ENCODE results near the gene N4BP3.
"Not testable (repeated sequence)": the region's sequence is repeated elsewhere in the genome, so short reads cannot be mapped to it uniquely, and the experiment has no call there.

Gene N4BP3, protein sequence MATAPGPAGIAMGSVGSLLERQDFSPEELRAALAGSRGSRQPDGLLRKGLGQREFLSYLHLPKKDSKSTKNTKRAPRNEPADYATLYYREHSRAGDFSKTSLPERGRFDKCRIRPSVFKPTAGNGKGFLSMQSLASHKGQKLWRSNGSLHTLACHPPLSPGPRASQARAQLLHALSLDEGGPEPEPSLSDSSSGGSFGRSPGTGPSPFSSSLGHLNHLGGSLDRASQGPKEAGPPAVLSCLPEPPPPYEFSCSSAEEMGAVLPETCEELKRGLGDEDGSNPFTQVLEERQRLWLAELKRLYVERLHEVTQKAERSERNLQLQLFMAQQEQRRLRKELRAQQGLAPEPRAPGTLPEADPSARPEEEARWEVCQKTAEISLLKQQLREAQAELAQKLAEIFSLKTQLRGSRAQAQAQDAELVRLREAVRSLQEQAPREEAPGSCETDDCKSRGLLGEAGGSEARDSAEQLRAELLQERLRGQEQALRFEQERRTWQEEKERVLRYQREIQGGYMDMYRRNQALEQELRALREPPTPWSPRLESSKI

DNA sequence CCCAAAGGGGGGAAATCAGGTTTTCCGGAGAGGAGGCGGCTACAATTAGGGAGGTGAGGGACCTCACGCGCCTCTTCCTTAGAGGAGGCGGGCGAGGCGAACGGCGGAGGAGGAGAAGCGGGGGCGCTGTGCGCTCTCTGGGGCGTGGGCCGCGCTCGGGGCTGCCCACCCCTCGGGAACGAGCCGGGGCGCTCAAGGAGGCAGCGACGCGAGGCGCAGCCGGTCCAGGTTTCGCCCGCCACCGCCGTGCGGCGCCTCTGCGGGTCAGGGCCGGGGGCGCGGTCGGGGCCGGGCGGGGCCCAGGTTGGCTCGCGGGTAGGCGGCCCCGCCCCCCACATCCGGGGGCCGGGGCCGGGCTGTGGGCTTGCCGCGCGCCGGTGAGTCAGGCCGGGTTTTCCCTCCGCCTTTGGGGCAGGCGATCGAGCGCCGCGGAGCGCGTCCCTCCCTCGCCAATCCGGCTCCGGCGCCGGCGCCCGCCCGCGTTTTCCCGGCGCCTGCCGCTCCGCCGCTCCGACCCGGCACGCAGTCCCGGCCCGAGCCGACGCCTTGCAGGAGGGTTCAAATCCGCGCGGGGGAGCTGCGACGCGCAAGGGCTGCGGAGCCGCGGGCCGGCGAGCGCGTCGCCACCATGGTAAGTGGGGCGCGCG lies at the start of gene N4BP3:
TSS of gene N4BP3 (plus strand) at position 392 of the 647 bp plus-strand sequence. CDS start 6,052 bp downstream, outside the sequence.
- DNase-seq = no peak

DNA sequence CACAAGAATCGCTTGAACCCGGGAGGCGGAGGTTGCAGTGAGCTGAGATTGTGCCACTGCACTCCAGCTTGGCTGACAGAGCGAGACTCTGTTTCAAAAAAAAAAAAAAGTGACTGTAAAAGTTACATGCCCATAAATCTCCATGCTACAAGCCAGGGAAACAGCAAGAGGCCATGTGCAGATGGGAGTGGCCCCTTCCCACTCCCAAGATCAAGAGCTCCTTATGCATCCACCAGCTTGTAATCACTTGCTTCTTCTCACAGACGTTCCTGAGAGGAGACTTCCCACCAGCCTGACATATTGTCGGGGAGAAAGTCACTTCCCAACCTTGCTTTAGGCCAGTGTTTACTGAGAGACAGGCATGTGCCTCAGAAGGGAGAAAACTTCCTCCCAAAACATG lies 45.6 kb upstream of the N4BP3 start:
- no peak for DNase-seq

DNA sequence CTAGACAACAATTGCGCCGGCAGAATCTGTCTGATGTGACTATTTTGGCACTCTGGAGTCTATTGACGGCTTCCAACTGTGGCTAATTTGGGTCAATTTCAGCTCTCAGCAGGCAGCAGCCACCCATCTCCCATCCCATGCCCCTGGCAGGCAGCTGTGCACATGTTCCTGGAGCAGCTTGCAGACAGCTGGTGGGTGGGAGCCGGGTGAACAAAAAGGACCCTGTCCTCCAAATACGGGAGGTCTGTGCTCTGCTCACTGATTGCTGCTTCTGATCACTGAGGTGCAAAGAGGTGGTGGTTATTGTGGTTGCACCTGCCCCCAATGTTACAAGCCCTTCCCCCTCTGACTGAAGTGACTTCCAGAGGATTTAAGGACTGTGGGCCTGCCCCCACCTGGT lies 45.0 kb upstream of the N4BP3 start:
- no peak for DNase-seq

DNA sequence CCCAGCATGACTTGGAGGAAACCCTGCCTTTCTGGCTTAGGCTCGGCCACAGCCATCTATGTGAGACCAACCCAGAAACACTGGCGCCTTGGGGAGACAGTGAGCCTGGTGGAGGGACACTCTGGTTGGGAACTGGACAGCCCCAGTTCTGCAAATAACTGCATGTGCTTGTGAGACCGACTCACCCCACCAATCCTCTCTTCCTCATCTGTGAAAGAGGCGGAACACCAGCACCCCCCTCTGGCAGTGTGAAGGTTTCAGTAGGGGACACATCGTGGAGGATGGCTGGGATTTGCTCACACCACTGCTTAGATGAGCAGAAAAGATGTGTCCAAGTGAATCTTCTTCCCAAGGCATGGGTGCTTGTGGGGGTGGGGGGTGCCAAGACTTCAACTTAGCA lies 43.4 kb upstream of the N4BP3 start:
- DNase-seq = no peak

DNA sequence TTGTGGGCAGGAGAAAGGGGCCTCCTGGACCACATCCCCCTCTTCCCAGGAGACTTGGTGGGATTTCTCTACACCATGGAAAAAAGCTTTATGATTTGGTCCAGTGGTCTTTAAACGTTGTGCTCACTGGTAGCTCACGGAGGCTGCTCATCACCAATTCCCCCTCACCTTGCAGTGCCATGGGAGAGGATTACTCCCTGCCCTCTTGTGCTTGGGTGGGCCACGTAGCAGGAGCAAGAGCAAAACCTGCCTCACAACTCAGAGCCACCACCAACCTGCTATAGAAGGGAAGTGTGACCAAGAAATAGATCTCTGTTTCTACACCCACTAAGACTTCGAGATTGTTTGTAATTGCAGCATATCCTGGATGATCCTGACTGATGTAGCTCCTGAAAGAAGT lies 42.2 kb upstream of the N4BP3 start:
- no peak for DNase-seq

DNA sequence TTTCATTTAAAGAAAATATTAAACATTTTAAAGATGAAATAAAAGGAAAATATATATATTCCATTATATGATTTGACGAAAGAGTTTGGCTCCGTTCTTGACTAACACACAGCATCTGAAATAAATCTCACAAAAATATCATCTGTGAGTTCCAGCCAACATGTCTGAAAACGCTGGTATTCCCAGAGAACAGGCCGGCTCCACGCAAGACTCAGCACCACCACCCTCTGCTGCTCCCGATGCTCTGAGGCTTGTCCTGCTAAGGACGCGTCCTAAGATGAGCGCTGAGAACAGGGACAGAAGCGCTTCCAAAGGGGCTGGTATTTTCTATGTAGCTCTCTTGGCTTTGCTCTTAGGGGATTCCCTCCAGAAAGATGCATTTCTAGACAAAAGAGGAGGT lies 40.6 kb upstream of the N4BP3 start:
- DNase-seq = no peak

DNA sequence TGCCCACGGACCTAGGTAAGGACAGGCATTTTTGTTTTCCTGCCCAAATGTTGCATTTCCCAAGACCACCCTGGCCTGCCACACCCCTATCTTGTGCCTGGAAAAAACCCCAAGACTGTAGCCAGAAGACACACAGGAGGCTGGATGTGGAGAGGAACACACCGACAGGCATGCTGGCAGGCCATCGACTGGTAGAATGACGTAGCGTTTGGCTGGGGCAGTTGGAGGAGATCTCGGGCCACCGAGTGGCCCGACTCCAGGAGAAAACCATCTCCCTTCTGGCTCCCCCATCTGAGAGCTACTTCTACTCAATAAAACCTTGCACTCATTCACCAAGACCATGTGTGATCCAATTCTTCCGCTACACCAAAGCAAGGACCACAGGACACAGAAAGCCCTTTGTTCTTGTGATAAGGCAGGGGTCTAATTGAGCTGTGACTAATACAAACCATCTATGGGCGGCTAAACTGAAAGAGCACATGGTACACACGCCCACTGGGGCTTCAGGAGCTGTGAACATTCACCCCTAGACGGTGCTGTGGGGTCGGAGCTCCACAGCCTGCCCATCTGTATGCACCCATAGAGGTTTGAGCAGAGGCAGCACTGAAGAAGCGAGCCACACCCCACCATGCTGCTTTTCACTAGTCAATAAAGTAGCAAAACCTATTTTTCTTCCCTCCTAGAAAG lies 38.9 kb upstream of the N4BP3 start:
- no peak for DNase-seq

DNA sequence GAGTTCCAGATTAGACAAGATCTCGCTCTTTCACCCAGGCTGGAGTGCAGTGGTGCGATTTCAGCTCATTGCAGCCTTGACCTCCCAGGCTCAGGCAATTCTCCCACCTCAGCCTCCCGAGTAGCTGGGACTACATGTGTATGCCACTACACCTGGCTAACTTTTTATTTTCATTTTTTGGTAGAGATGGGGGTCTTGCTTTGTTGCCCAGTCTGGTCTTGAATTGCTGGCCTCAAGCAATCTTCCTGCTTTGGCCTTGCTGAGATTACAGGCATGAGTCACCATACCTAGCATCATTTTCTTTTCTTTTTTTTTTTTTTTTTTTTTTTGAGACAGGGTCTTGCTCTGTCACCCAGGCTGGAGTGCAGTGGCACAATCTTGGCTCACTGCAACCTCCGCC lies 36.4 kb upstream of the N4BP3 start:
- DNase-seq = not testable (repeated sequence)

DNA sequence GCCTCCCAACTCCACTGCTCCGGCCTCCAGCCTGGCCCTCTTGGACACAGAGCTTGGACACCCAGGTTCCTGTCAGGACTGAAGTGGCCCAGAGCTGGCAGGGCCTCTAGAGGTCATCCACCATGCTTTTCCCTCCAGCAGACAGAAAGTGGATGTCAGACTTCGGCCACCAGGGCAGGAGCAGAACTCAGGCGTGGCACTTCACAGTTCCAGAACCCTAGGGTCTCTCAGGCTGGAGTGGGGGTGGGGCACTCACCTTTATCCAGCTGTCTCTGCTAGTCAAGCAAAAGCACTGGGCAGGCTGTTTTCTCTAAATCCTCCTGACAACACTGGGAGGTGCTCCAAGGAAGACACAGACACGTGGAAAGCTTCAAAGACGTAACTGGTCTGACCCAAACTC lies 35.6 kb upstream of the N4BP3 start:
- DNase-seq = no peak

DNA sequence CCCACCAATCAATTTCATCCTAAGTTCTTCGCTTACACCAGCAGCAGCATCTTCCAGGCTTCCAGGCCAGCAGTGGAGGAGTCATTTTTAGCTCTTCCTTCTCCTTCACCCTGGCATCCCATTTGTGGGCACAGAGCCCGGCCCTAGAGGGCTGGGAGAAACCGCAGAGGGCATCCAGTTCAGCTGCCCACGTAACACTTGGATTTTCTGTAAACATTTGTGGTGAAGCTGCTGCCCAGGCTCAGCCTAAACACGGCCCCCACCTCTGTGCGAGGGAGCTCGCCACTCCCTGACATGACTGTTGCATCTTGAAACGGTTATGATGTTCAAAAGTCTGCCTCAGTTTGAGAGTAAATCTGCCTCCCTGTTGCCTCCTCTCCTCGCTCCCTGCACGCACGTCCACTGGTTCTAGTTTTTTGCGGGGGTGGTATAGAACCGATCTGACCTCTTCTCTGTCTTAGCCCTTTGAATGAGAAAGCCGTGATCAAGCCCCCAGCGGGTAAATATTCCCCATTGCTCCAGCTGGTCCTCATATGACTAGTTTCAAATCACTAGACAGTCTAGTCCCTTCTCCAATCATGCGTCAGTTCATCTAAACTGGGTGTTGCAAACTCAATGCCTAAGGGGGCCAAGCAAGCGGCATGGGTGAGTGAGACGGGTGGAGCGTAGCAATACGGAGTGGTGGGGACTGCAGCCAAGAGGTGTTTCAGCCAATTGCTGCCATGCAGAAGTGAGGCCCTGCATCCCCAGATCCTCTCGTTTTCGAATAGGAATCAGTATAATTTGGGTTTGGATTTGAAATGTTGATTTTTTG lies 34.9 kb upstream of the N4BP3 start:
- no peak for DNase-seq

DNA sequence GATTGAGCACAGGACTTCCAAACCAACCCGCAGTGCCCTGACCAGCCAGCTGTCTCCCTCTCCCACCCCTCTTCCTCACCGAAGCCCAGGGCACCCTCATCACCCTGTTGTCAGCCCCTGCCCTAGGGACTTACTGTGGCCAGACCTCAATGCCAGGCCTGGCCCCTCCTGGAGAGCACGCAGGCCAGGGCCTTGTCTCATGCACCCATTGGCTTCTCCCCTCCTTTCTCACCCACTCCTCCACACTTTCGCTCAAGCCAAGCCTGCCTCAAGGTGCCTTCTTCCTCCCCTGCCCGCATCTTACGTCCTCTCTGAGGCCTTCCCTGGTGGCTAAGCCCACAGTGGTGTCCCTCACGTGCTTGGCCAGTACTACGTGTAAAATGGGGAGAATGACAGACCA lies 33.3 kb upstream of the N4BP3 start:
- DNase-seq = no peak

DNA sequence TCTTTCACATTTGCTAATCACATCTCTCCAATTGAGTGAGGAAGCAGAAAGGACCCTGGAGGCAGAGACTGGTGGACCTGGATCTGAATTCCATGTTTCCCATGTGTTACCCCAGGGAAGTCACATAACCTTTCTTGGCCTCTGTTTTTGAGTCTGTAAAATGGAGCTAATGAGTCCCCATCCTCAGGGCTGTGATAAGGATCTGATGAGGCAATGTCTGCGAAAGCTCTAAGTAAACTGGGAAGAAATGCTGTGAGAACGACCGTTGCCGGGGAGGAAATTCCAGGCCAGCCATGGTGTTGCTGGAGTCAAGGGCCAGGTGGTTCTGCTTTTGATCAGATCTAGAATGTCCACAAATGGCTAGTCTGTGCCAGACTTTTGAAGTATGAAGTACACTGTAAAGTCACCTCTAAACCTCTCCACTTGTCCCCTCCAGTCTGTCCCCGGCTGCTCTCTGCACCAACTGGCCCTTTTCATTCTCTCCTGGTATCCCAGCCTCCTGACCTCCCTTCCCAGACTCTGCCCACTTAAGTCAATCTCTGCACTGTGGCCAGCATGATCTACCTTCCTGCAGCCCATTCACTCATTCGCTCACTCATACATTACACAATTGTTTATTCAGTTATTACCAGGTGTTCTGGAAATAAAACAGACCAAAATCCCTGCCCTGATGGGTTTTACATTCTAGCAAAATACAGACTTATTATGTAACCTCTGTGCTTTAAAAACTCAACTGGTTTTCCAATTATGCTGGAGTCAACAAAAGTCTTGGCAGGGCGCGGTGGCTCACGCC lies 32.5 kb upstream of the N4BP3 start:
- no peak for DNase-seq

DNA sequence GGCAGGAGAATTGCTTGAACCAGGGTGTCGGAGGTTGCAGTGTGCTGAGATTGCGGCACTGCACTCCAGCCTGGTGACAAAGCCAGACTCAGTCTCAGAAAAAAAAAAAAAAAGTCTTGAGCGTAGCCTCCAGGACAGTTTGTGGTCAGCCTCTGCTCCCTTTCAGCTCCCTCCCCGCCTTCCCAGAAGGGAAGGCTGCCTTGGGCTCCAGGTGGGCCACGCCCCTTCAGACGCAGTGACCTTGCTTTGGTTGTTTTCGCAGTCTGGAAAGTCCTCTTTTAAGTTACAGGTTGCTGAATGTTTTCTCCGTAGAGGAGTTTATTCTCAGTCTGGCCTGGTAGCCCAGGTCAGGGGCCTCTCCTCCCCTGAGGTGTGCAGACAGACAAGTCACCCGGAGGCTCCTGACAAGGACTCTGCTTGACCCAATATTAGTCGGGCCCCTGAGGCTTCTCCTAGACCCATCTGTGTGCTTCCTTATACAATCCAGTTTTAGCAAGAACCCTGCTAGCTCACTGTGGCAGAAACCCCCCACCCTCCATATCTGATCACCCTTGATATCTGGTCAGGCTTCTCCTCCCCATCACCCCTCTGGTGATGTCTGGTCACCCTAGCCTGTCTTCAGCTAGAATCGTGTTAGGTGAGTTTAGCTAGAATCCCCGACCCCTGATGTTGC lies 31.6 kb upstream of the N4BP3 start:
- no peak for DNase-seq

DNA sequence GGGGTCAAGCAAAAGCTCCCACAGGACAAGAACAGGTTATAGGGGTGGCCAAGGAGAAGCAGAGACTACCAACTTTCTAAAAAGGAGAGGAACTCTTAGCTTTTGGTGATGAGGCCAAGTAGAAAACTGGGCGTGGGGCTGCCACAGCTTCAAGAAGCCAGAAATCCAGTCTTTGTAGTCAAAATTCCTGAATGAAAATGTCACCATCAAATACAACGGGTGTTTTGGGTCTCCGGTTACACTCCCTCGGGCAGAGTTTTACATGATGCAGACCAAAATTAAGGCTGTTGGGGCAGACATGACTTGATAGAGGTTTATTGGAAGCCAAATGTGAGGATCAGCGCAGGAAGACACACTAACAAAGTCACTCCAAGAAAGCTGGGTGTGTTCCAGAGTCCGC lies 29.4 kb upstream of the N4BP3 start:
- DNase-seq = no peak

DNA sequence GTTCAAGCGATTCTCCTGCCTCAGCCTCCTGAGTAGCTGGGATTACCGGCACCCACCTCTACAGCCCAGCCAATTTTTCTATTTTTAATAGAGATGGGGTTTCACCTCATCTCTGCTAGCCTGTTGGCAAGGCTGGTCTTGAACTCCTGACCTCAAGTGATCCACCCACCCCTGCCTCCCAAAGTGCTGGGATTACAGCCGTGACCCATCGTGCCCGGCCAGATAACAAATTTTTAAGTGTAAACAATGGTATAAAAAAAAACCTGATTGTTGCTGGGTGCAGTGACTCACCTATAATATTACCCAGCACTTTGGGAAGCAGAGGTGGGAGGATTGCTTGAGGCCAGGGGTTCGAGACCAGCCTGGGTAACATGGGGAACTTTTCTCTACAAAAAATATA lies 28.0 kb upstream of the N4BP3 start:
- DNase-seq = no peak

DNA sequence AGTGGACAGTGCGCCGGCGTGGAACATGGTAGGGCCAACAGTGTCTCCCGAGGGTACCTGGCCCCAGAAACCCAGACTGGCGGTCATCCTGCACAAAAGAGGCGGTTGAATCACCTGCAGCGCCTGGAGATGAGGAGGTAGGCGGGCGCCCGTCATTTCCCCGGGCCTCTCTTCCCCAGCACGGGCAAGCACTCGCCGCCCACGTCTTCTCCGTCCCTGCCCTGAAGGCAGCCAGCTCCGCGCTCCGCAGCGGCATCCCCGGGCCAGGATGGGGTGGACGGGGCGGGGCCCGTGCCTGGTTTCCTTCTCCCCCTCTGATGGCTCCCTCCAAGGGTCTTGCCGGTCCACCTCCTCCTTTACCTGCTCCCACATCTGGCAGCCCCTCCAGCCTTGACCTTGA lies 27.1 kb upstream of the N4BP3 start:
- DNase-seq = no peak

DNA sequence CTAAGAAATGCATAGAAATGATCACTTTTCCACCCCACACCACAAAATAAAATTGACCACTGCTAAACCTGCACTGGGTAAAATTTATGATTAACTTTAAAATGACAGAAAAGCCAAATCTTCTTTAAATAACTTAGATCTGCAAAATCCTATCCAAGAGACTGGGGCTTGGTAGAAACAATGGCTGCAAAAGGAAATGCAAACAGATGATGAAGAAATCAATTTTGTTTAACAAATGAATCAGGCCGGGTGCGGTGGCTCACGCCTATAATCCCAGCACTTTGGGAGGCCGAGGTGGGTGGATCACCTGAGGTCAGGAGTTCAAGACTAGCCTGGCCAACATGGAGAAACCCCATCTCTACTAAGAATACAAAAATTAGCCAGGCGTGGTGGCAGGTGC lies 26.1 kb upstream of the N4BP3 start:
- DNase-seq = not testable (repeated sequence)

DNA sequence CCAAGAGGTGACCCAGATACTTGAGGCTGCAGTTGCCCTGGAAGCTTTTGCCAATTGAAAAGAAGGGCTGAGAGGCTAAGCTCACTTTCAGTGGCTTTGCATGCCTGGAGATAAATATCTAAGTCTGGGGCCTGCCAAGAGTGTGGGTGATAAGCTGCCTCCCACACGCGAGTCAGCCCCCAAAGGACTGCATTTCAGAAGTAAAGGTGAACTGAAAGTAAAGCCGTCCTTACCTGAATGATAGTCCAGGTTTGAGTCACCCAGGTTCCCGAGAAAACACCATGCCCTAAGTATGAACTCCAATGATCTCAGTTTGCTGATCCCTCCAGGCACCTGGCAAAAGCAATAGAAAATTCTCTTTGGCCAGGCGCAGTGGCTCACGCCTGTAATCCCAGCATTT lies 22.5 kb upstream of the N4BP3 start:
- no peak for DNase-seq

DNA sequence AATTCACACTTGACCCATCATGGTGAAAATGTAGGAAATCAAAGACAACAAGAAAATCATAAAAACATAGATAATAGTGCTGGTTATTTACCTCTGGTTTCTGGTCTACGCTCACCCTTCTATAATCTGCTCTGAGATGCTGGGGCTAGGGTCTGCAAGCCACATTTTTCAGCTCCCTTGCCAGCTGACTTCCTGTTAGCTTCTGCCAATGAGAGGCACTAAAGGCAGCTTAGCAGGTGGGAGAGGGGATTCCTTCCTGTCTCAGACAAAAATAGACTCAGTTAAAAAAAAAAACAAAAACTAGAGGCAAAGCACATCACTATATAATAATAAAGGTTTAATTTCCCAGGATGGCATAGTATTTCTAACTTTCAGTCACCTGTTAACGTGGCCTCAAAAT lies 20.2 kb upstream of the N4BP3 start:
- no peak for DNase-seq

DNA sequence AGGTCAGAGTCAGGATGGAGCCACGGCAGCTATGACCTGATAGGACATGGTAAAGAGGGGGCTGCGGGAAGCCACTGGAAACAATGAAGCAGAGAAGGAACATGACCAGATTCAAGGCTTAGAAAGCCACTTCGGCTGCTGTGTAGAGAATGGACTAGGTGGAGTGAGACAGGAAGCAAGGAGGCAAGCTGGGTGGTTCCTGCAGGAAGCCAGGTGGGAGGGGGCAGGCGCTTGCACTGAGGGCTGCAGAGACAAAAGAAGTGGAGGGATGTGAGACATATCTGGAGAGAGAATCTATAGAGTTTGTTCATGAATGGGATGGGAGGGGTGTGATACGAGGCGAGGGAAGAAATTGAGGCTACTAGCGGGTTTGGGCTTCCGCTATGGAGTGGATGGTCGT lies 19.0 kb upstream of the N4BP3 start:
- no peak for DNase-seq

DNA sequence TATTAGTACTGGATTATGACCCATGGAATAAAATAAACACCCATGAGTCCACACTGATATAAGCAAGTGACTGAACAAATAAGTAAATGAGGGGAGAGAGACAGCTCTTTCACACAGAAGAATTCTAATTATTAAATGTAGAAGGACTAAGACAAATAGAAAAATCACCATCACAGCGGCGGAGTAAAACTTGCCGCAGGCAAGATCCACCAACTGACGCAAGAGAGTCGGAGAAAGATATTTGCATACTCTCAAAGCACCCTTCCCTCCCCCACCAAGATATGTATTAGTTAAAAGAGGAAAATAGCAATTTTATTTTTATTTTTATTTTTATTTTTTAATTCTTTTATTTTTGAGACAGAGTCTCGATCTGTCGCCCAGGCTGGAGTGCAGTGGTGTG lies 14.6 kb upstream of the N4BP3 start:
- DNase-seq = no peak

DNA sequence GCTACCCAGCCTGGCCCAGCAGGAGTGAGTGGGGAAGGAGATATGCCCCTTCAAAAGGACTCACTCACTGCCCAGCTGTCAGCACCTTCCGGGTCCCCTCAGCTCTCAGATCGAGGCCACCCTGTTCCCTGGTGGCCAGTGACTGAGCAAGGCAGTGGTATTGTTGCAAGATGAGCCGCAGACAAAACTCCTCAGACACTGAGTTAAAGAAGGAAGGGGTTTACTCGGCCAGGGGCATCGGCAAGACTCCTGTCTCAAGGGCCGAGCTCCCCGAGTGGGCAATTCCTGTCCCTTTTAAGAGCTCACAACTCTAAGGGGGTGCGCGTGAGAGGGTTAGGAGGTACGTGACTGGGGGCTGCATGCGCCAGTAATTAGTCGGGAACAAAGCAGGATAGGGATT lies 9.7 kb upstream of the N4BP3 start:
- DNase-seq = no peak
